ENCODE results near the gene OR7C1.
"Not testable (repeated sequence)": the region's sequence is repeated elsewhere in the genome, so short reads cannot be mapped to it uniquely, and the experiment has no call there.

Gene OR7C1

DNA sequence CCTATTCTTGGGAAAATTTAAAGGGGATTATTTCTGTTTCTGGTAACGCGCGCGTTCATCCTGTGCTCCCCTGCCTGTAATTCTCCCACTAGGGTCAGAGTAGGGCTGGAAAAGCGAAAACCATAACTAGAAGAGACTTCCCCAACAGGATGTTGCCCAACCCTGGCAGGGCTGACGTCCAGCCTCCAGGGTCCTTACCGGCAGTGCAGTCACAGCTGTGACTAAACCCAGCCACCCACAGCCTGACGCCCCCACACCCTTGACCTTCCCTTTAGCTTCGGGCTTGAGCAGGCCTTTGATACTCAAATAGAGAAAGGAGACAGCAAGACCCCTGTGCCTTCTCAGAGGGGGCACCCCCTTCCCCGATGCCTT lies 50.3 kb downstream of the OR7C1 start:
- DNase-seq (ENCODE audit: low read depth) = not testable (repeated sequence)

DNA sequence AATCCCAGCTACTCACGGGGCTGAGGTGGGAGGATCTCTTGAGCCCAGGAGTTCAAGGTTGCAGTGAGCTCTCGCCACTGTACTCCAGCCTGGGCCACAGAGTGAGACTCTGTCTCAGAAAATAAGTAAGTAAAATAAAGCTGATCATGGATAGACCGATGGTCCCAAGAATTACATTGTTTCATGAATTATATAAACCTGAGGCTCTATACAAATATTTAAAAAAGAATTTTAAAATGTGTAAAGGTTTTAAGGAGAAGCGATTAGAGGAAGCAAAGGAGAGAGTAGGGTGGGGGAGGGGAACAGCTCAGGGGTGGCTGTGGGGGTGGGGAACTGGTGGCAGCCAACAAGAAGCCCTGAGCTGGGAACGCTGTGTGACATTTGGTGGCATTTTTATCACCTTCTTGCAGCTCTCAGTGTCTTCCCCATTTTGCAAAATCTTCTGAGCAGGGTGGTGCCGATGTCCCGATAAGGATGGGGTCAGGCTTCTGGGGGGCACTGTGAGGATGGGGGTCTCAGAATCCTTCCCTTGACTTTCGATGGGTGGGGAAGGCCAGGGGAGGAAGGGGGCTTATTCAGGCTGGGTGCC lies 51.5 kb downstream of the OR7C1 start:
- DNase-seq (ENCODE audit: low read depth) = not testable (repeated sequence)

DNA sequence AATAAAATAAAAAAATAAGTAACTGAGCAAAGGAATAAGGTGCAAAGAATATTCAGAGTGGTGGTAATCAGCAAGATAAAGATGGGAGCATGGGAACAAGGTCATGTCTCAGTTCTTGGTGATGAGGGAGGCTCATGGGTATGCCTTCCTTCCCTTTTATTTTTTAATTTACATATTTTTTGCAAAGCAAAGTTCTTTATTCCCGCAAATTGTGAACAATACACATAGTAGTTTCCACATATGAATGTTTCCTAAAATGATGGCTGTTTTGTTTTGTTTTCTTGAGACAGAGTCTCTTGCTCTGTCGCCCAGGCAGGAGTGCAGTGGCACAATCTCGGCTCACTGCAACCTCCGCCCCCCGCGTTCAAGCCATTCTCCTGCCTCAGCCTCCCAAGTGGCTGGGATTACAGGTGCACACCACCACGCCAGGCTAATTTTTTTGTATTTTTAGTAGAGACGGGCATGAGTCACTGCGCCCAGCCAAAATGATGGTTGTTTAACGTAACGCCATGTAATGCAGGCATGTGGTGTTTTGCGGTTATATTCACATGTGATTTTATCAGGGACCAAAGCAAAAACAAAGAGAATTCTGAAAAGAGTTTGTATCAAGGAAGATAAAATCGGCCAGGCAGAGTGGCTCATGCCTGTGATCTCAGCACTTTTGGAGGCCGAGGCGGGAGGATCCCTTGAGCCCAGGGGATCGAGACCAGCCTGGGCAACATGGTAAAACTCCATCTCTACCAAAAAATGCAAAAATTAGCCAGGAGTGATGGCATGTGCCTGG lies 52.2 kb downstream of the OR7C1 start:
- no peak for DNase-seq (ENCODE audit: low read depth)

DNA sequence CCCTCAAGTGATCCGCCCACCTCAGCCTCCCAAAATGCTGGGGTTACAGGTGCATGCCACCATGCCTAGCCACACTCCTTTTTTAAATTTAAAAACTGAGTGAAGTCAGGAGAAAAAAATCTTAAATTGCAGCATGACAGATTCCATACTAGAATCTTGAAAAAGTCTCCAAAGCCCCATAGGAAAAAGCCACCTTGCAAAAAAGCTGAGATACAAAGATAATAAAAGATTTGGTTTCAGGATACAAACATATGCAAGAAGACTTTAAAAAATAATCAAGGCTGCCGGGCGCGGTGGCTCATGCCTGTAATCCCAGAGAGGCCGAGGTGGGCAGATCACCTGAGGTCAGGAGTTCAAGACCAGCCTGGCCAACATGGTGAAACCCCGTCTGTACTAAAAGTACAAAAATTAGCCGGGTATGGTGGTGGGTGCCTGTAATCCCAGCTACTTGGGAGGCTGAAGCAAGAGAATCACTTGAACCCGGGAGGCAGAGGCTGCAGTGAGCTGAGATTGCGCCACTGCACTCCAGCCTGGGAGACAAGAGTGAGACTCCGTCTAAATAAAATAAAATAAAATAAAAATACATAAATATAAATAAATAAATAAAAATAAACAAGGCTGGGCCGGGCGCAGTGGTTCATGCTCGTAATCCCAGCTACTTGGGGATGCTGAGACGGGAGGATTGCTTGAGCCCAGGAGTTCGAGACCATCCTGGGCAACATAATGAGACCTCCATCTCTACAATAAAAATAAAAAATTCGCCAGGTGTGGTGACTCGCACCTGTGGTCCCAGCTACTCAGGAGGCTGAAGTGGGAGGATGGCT lies 53.1 kb downstream of the OR7C1 start:
- DNase-seq (ENCODE audit: low read depth) = not testable (repeated sequence)

DNA sequence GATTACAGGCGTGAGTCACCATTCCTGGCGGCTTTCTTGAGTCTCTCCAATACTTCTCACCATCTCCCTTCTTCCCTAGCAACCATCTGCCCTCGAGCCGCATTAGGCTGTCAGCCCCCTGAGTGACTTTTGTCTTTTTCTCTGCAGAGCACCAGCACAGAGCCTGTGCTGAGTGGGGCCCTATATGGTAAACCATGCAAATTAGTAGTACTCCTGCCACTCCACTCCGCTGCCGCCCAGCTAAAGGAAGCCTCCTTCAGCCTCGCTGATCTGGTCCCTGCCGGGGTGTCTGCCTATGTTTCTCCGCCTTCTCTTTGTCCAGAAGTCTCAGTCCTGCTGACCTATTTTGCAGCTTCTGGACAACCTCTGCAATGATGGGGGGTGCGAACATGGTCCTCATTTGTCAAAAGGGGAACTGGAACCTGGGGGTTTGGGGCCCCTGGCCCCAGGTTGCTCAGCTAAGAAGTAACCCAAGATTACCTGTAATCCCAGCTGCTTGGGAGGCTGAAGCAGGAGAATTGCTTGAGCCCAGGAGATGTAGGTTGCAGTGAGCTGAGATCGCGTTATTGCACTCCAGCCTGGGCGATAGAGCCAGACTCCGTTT lies 54.3 kb downstream of the OR7C1 start:
- DNase-seq (ENCODE audit: low read depth) = not testable (repeated sequence)

DNA sequence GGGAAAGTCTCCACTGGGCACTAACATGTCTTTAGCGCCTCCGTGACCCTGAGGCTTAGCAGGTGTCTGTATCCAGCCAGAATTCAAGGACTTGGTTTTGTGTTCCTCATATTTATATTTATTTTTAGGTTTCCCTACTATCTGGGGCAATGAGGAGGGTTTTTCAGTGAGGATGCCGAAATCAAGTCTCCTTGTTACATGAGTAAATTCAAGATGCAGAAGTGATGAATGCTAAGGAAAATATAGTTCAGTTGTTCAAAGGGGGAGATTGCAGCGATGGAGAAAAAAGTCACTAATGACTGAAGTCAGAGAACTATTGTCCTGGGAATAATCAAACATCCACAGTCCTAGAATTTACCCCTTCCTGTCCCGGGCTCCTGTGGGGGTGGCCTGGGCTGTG lies 55.8 kb downstream of the OR7C1 start:
- no peak for DNase-seq (ENCODE audit: low read depth)

DNA sequence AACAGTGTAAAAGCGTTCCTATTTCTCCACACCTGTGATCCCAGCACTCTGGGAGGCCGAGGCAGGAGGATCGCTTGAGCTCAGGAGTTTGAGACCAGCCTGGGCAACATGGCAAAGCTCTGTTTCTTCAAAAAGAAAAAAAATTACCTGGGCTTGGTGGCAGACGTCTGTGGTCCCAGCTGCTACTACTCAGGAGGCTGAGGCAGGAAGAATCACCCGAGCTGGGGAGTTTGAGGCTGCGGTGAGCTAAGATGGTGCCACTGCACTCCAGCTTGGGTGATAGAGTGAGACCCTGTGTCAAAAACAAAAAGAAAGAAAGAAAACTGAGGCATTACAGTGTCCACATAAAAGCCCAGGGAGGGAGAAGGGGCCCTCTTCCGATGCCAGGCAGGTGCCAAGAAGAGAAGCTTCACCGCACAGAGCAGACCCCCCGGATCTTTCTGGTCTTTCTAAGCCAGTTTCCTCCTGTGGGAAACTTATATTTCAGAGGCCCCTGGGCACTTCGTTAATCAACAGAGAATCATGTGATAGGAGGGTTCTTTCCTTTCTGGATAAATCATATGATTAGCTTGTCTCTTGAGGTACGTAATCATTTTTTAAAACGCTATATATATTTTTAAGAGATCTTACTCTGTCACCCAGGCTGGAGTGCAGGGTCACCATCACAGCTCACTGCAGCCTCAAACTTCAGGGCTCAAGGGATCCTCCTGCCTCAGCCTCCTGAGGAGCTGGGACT lies 56.7 kb downstream of the OR7C1 start, which contains the start of gene ADGRE2:
Gene ADGRE2, minus strand, starts transcription at position 451 of the 736 bp plus-strand sequence. CDS start 1,804 bp downstream, outside the sequence.
- DNase-seq (ENCODE audit: low read depth) = not testable (repeated sequence)

DNA sequence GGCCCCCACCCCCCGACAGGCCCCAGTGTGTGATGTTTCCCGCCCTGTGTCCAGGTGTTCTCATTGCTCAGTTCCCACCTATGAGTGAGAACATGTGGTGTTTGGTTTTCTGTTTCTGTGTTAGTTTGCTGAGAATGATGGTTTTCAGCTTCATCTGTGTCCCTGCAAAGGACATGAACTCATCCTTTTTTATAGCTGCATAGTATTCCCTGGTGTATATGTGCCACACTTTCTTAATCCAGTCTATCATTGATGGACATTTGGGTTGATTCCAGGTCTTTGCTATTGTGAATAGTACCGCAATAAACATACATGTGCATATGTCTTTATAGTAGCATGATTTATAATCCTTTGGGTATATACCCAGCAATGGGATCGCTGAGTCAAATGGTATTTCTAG lies 57.3 kb downstream of the OR7C1 start:
- not testable (repeated sequence) for DNase-seq (ENCODE audit: low read depth)

DNA sequence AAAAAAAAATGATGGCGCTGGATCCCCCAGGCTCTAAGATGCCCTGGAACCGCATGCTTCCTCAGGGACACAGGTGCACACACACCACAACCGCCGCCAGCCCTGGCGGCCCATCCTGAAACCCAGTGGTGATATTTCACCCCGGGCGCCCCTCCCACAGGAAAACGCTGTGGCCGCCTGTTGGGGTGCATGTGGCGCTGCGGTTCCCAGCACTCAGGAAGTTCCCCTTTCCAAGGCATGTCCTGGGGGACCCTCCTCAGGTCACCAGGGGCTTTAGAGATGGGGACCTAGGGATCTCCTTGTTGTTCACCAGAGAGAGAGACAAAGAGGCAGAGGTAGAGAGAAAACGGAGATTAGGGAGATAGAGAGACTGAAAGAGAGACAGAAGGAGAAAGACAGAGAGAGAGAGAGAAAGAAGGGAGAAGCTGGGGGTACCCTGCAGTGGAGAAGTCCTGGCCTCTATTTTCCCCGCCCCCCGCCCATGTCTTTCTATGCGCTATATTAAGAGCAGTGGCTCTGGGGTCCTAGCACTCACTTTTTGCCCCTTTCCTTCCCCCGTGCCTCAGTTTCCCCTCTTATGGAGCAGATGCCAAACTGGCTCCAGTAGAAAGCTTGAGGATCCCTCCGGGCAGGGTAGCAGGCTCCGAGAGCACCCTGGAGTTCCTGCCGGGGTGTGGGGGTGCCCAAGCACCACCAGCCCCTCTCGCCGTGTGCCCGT lies 59.0 kb downstream of the OR7C1 start:
- DNase-seq (ENCODE audit: low read depth) = no peak

DNA sequence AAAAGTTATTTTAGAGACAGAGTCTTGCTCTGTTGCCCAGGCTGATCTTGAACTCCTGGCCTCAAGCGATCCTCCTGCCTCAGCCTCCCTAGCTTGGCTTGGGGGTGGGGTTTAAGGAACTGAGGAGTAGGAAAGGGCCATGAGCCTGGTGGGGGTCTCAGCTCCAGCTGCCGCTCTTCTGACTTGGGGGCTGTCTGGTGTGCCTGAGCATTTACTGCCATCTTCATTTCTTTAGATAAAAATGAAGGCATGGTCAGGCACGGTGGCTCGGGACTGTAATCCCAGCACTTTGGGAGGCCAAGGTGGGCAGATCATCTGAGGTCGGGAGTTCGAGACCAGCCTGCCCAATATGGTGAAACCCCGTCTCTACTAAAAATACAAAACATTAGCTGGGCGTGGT lies 59.7 kb downstream of the OR7C1 start:
- not testable (repeated sequence) for DNase-seq (ENCODE audit: low read depth)

DNA sequence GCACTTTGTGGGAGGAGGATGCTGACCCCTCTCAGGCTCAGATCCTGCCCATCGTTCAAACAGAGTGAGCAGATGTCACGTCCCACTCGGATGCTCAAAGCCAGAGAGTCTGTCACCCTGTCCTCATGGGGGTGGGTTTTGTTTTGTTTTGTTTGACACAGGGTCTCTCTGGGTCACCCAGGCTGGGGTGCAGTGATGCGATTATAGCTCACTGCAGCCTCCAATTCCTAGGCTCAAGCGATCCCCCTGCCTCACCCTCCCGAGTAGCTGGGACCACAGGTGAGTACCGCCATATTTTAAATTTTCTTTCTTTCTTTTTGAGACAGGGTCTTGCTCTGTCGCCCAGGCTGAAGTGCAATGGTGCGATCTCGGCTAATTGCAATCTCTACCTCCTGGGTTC lies 60.6 kb downstream of the OR7C1 start:
- no peak for DNase-seq (ENCODE audit: low read depth)

DNA sequence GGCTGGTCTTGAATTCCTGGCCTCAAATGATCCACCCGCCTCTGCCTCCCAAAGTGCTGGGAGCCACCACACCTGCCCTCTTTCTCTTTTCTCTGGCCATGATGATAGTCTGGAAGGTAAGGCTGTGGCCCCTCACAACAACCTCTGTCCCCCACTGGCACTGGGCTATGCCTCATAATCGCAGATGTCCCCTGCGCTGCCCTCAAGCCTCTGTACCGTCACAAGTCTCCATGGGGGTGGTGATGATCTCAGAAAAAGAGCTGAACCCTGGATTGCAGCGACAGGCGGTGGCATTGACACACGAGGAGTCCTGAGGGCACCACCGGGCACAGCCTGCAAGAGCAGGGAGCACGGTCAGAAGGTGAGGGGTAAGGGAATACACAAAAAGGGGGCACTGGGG lies 61.3 kb downstream of the OR7C1 start:
- not testable (repeated sequence) for DNase-seq (ENCODE audit: low read depth)

DNA sequence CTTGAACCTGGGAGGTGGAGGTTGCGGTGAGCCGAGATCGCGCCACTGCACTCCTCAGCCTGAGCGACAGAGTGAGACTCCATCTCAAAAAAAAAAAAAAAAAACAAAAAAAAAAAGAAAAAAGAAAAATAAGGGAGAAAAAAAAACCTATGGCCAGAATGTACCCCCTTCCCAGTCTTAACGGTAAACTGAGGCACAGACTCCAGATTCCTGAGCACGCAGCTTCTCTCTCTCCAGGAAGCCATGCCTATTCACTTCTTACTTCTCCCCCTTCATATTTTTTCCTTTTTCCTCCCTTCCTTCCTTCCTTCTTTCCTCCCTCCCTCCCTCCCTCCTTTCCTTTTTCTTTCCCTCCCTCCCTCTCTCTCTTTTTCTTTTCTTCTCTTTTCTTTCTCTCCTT lies 62.0 kb downstream of the OR7C1 start:
- no peak for DNase-seq (ENCODE audit: low read depth)

DNA sequence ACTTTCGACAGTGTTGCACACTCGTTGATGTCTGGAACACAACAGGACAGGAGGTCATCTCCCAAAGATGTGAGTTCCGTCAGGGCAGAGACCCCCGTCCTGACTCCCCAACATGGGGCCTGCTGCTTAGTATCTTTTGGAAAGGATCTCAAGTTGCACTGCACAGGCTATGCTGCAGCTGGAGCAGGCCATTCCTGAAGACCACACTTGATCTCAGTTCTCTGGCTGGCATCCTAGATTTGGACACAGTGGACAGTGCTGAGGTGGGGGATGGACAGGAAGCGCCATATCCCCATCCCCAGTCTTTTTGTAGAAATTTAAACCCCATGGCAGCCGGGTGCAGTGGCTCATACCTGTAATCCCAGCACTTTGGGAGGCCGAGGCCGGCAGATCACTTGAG lies 62.5 kb downstream of the OR7C1 start:
- DNase-seq (ENCODE audit: low read depth) = no peak

DNA sequence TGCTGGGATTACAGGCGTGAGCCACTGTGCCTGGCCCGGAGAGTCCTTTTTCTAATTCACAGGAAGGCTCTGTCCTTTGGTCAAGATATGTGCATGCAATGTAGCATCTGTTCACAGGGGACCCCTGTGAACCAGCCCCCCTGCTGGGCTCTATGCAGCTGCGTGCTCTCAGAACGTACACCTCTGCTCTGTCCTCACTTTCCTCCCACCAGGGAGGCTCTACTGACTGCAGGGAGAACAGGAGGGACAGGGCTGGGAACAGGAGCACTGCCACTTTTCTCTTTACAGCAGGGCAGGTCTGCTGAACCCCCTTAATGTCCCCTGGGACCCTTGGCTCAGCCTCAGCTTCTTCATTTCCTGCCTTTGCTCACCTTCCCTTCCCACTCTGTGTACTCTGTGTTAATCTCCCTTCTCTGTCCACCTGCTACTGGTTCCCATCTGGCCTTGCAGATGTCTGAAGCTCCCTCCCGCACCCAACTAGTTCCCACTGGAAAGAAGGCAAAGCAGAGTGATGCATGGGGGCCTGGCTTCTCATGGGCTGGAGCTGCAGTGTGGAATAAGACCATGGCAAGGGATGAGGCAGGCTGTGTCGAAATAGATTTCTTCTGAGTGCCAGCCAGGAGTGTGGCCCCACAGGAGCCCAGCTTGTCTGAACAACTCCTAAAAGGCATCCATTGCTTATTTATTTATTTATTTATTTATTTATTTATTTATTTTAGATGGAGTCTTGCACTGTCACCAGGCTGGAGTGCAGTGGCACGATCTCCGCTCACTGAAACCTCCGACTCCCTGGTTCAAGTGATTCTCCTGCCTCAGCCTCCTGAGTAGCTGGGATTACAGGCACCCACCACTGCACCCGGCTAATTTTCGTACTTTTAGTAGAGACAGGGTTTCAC lies 63.8 kb downstream of the OR7C1 start:
- no peak for DNase-seq (ENCODE audit: low read depth)

DNA sequence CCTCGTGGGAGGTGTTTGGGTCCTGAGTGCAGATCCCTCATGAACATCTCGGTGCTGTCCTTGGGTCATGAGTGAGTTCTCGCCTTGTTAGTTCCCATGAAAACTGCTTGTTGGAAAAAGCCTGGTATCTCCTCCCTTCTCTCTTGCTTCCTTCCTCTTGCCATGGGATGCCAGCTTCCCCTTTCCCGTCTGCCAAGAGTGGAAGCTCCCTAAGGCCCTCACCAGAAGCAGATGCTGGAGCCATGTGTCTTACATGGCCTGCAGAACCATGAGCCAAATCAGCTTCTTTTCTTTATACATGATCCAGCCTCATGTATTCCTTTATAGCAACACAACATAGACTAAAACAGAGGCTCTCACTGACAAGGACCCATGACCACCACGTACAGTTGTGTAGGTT lies 64.8 kb downstream of the OR7C1 start:
- no peak for DNase-seq (ENCODE audit: low read depth)

DNA sequence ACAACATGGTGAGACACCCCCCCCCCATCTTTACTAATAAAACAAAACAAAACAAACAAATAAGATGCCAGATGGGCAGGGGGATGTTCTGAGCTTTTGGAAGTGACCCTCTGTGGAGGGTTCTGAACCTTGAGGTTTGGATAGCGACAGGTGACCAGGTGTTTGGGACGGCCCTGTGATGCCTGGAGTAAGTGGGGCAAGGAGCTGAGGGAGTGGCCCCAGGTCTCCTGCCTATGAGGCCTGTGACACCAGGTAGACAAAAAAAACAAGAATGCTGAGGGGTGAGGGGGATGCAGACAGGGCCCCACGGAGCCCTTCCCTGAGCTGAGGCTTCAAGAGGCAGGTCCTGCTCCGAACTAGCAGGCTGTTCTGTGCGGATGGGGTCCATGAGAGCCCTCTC lies 65.8 kb downstream of the OR7C1 start:
- no peak for DNase-seq (ENCODE audit: low read depth)

DNA sequence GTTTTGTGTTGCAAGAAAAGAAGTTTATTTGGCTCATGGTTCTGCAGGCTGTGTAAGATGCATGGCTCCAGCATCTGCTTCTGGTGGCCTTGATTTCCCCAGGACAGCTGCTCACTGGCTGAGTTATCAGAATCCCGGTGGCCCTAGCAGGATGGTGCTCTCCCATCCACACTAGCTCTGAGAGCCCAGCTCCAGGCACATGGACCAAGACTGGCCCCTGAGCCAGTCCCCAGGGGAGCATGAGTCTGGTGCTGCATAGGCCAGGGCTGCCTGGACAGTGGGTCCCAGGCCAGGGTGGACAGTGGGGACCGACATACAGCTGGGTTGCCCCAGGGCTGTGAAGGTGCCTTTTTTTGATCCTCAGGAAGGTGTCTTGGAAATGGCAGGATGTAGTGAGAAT lies 67.0 kb downstream of the OR7C1 start:
- DNase-seq (ENCODE audit: low read depth) = no peak

DNA sequence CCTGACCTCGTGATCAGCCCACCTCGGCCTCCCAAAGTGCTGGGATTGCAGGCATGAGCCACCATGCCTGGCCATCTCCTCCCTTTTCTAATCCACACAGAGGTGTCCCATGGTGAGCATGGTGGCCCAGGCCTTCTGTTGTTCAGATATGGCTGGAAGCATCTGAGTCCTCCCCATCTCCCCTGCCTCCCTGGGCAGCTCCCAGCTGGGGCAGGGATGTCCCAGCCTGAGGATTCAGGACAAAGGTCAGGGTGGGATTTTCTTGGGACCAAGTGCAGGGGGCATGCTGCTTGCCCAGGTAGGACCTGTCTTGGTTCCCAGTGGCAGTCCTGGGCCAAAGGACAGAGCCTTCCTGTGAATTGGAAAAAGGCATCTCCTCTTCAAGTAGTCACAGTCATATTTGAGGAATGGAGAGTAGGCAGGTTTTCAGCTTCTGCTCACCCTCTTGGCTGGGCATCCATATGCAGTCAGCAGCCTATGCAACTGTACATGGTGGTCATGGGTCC lies 67.5 kb downstream of the OR7C1 start:
- DNase-seq (ENCODE audit: low read depth) = no peak

DNA sequence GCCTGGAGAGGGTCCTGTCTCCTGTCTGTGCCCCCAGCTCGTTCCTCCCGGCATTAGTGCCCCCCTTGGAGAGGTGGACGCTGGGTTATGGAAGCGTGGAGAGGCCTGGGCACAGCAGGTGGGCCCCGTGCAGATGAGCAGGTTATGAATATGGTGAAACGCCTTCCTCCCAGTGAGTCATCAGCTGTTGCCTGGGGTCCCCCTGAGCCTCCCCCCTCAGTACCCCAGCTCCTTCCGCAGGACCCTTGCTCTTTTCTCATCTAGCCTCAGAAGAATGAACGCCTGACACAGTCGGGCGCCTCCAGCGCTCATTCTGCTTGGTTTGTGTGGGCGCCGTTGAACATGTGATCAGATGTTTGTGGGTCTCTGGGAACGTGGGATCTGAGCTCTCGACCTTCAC lies 69.1 kb downstream of the OR7C1 start:
- not testable (repeated sequence) for DNase-seq (ENCODE audit: low read depth)
